ENCODE data around the gene SLC35E1. TPM values are rescaled to one million over a fixed set of nuclear protein-coding genes. Genes with fewer than 3 reads are reported as not detected.

SLC35E1 gene
- total RNA-seq, 1 experiment from 2014 or later = 35.8 TPM

DNA sequence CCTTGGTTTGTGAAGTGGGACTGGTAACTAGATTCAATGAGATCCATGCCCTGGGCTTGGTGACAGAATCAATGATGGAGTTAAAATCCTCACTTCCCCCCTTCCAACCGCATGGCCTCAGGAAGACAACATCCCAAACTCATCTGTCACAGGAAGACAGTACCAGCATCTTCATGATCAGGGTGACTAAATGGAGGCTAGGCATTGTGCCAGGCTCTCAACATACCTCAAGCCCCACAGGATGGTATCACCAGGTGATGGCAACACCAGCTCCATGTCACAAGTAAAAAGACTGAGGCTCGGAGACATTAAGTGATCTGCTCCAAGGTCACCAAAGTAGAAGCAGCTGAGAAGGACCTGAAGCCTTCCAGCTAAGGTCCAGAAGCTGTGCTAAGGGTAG lies 41.6 kb upstream of the SLC35E1 start:
- Histone ChIP-seq H4K5ac (ENCODE audit: insufficient read length, low read depth, low read length) (no peak overlapping the region), H3K27ac (ENCODE audit: insufficient read length, low read depth, low read length) (no peak overlapping the region), H2AFZ (ENCODE audit: low read length) (no peak overlapping the region), H3T11ph (ENCODE audit: low read length) (no peak overlapping the region), H4K8ac (replicated peaks; ENCODE audit: insufficient read length, low read depth, low read length) (no peak overlapping the region), H3K27me3 (ENCODE audit: insufficient read depth, low read length) (no peaks in the 10 kb centered on the region), H3K56ac (ENCODE audit: insufficient read length, low read depth, low read length) (no peak overlapping the region), H3K14ac (ENCODE audit: insufficient read depth, low read length) (no peak overlapping the region), H2BK120ac (ENCODE audit: low read depth, low read length, poor library complexity, severe bottlenecking) (no peak overlapping the region), H3K4me2 (ENCODE audit: insufficient read depth, insufficient read length, low read length) (no peak overlapping the region), H3K79me2 (ENCODE audit: insufficient read depth, low read length) (peaks cover 53% of the 10 kb centered on the region; the same call in 1 of the 2 replicates), H2AK5ac (ENCODE audit: insufficient read length, low read length) (no peak overlapping the region), H3K9ac (ENCODE audit: extremely low read depth, insufficient read length, low read length) (no peak overlapping the region), H3K9me3 (ENCODE audit: control insufficient read depth, low read depth, low read length) (no peaks in the 10 kb centered on the region), H2BK12ac (ENCODE audit: insufficient read length, low read depth, low read length) (no peak overlapping the region), H3K79me1 (ENCODE audit: insufficient read depth, low read depth, low read length, poor library complexity, severe bottlenecking) (peaks cover 21% of the 10 kb centered on the region), H3K23ac (ENCODE audit: insufficient read length, low read depth, low read length) (no peak overlapping the region), H3K4ac (ENCODE audit: low read depth, low read length) (no peak overlapping the region), H3K4me1 (ENCODE audit: insufficient read depth, low read length) (peaks cover 3% of the 10 kb centered on the region; the same call in 1 of the 2 replicates), H2BK15ac (ENCODE audit: low read depth, low read length) (no peak overlapping the region), H3K18ac (ENCODE audit: insufficient read length, low read depth, low read length) (no peak overlapping the region), H2BK20ac (ENCODE audit: low read depth, low read length, poor library complexity, severe bottlenecking) (no peak overlapping the region), H4K91ac (ENCODE audit: insufficient read length, low read depth, low read length) (no peak overlapping the region), H3K23me2 (ENCODE audit: insufficient read length, low read depth, low read length, poor library complexity, severe bottlenecking) (no peaks in the 10 kb centered on the region), H4K20me1 (ENCODE audit: control insufficient read depth, insufficient read depth, insufficient read length) (no peaks in the 10 kb centered on the region), H2BK5ac (ENCODE audit: insufficient read length, low read length) (no peak overlapping the region)
- H3K9me3 Mint-ChIP-seq = no peaks in the 10 kb centered on the region
- TF ChIP-seq, protein P1, sequence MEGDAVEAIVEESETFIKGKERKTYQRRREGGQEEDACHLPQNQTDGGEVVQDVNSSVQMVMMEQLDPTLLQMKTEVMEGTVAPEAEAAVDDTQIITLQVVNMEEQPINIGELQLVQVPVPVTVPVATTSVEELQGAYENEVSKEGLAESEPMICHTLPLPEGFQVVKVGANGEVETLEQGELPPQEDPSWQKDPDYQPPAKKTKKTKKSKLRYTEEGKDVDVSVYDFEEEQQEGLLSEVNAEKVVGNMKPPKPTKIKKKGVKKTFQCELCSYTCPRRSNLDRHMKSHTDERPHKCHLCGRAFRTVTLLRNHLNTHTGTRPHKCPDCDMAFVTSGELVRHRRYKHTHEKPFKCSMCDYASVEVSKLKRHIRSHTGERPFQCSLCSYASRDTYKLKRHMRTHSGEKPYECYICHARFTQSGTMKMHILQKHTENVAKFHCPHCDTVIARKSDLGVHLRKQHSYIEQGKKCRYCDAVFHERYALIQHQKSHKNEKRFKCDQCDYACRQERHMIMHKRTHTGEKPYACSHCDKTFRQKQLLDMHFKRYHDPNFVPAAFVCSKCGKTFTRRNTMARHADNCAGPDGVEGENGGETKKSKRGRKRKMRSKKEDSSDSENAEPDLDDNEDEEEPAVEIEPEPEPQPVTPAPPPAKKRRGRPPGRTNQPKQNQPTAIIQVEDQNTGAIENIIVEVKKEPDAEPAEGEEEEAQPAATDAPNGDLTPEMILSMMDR (conservative IDR thresholded peaks at IDR 0.05) = no peak
- peak overlapping the region in 2 of 3 experiments; percentile 5 to 73; a peak in 1 of 7 replicates for H3K27ac Mint-ChIP-seq
- H3K4me3 Mint-ChIP-seq = no peak overlapping the region
- H3K4me1 Mint-ChIP-seq = peaks cover 25 to 26% of the 10 kb centered on the region in 2 experiments
- no peaks in the 10 kb centered on the region; the same call in 1 of the 2 replicates for H3K27me3 Mint-ChIP-seq (ENCODE audit: low read depth)
- WGBS (ENCODE audit: extremely low coverage, insufficient read length, low lambda C conversion rate) = no CpG with 5 or more reads among the region's 2 CpGs
- H3K36me3 Mint-ChIP-seq (ENCODE audit: insufficient read depth in 1 of 3, low read depth in 3 of 3) = no peaks in the 10 kb centered on the region
- DNase-seq = no peak
